PC-9 (cell line): ENCODE results near the gene PARP15. TPM values are rescaled to one million over a fixed set of nuclear protein-coding genes. Genes with fewer than 3 reads are reported as not detected.

ENCODE experiments used
- BruUV-seq: library from RNA; stranded (reverse); fragments of 400-500 nt; replicated peaks from 2 replicates; lab custom pipeline; 2021; lab: Mats Ljungman, UMichigan
- CTCF ChIA-PET: fragments of 300-600 bp; sonication (Branson Sonifier 250); formaldehyde crosslinking; loops from one replicate; lab custom pipeline; 2022; ENCODE audit warnings: antibody characterized with exemption; lab: Charles Lee
- POLR2A ChIA-PET: fragments of 300-600 bp; sonication (Branson Sonifier 250); formaldehyde crosslinking; loops from one replicate; lab custom pipeline; 2022; ENCODE audit warnings: antibody characterized with exemption; ENCODE audit not compliant: unreplicated experiment; lab: Charles Lee
- DNase-seq, 2 experiments: peaks; one replicate each; pipeline versions ENCODE4 v3.0.0 to v3.0.0-alpha.2; 2015 to 2022; ENCODE audit warnings: mixed read lengths in 1 of 2
- H2AFZ ChIP-seq: fragments of 200-600 bp; sonication (generic); 2 replicates; pipeline ENCODE4 v1.8.1; 2017; ENCODE audit warnings: antibody characterized with exemption
- H3F3A ChIP-seq: fragments of 200-600 bp; sonication (generic); 2 replicates; pipeline ENCODE4 v1.8.1; 2017; ENCODE audit warnings: antibody characterized with exemption, mild to moderate bottlenecking, low read depth; ENCODE audit not compliant: insufficient read depth
- H3K27ac ChIP-seq: fragments of 200-600 bp; sonication (generic); 2 replicates; pipeline ENCODE4 v1.6.1; 2016; ENCODE audit warnings: mixed run types
- H3K27me3 ChIP-seq: fragments of 200-600 bp; sonication (generic); 2 replicates; pipeline ENCODE4 v1.6.1; 2016; ENCODE audit warnings: low read depth, mixed run types; ENCODE audit not compliant: insufficient read depth
- H3K36me3 ChIP-seq: fragments of 200-600 bp; sonication (generic); 2 replicates; pipeline ENCODE4 v1.6.1; 2016; ENCODE audit warnings: low read depth, mixed run types
- H3K4me1 ChIP-seq: fragments of 200-600 bp; sonication (generic); replicated peaks from 2 replicates; pipeline ENCODE4 v1.6.1; 2016; ENCODE audit warnings: mixed run types; ENCODE audit not compliant: insufficient read depth
- H3K4me2 ChIP-seq: fragments of 200-600 bp; sonication (generic); 2 replicates; pipeline ENCODE4 v1.6.1; 2017; ENCODE audit warnings: mixed run types
- H3K4me3 ChIP-seq: fragments of 200-600 bp; sonication (generic); 2 replicates; pipeline ENCODE4 v1.6.1; 2016; ENCODE audit warnings: mixed run types
- H3K79me2 ChIP-seq: fragments of 200-600 bp; sonication (generic); 2 replicates; pipeline ENCODE4 v1.6.1; 2017; ENCODE audit warnings: low read depth, mixed run types
- H3K9me2 ChIP-seq: fragments of 200-600 bp; sonication (generic); 2 replicates; pipeline ENCODE4 v1.8.1; 2017; ENCODE audit warnings: mild to moderate bottlenecking; ENCODE audit not compliant: insufficient read depth
- H3K9me3 ChIP-seq: fragments of 200-600 bp; sonication (generic); 2 replicates; pipeline ENCODE4 v1.8.1; 2016; ENCODE audit warnings: low read depth; ENCODE audit not compliant: insufficient read depth
- H4K20me1 ChIP-seq: fragments of 200-600 bp; sonication (generic); 2 replicates; pipeline ENCODE4 v1.8.1; 2017; ENCODE audit not compliant: insufficient read depth
- EZH2 ChIP-seq: fragments of 200-600 bp; sonication (generic); IDR thresholded peaks from 2 replicates; pipeline ENCODE4 v1.8.0; 2017; ENCODE audit warnings: antibody characterized with exemption, low read depth
- intact Hi-C: fragments of 100-400 bp; cut with micrococcal nuclease; formaldehyde crosslinking; loops from one replicate; pipeline ENCODE4 v1.10.0; 2022; ENCODE audit not compliant: unreplicated experiment
- total RNA-seq: library from RNA; stranded (reverse); gene quantifications from 2 replicates; pipeline ENCODE4 v1.2.3, GENCODE V29; 2021
- TF ChIP-seq, protein P1 (sequence below): fragments of 200-600 bp; sonication (generic); conservative IDR thresholded peaks from 2 replicates; pipeline ENCODE4 v1.6.1; 2017; ENCODE audit warnings: mixed run types, antibody characterized with exemption, mild to moderate bottlenecking, moderate library complexity

Gene PARP15
- total RNA-seq, 1 experiment from 2014 or later: 0.07 TPM

DNA sequence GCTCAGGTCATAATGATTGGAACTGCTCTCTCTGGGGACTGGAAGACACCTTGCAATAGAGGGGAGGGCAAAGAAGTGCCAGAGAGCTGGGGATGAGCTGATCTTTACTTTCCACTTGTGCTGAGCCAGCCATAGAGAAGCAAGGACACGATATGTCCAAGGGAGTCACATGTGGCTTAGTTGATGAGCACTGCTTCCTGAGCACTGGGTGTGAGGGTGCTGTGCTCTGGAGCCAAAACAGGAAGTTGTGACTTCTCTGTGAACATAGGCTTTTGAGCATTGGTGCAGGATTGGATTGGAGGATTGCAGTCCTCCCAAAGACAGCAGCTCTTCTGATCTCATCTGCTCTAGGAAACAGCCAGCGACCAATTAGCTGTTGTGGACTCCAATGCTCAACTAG is 109.8 kb downstream of the PARP15 start:
- CTCF ChIA-PET: interaction anchor here (0.6 kb wide), 1 partner anchor 338 kb away, joined by 4 read pairs; no protein-coding TSS in a partner anchor
- Histone ChIP-seq H3K79me2 (no peaks in the 10 kb centered on the region), H3K9me2 (no peaks in the 10 kb centered on the region), H4K20me1 (no peaks in the 10 kb centered on the region), H3K9me3 (no peaks in the 10 kb centered on the region), H3F3A (no peaks in the 10 kb centered on the region), H3K27ac (no peak overlapping the region), H3K4me3 (no peak overlapping the region), H3K4me1 (no peaks in the 10 kb centered on the region), H2AFZ (no peak overlapping the region), H3K36me3 (no peaks in the 10 kb centered on the region), H3K4me2 (no peak overlapping the region), H3K27me3 (no peaks in the 10 kb centered on the region)
- no TSS peak for BruUV-seq
- DNase-seq: no peak
- POLR2A ChIA-PET: interaction anchor here (0.6 to 0.9 kb wide), 2 partner anchors 8 to 1898 kb away, joined by 3 to 6 read pairs; no protein-coding TSS in a partner anchor
- no peak for TF ChIP-seq EZH2
- TF ChIP-seq, protein P1, sequence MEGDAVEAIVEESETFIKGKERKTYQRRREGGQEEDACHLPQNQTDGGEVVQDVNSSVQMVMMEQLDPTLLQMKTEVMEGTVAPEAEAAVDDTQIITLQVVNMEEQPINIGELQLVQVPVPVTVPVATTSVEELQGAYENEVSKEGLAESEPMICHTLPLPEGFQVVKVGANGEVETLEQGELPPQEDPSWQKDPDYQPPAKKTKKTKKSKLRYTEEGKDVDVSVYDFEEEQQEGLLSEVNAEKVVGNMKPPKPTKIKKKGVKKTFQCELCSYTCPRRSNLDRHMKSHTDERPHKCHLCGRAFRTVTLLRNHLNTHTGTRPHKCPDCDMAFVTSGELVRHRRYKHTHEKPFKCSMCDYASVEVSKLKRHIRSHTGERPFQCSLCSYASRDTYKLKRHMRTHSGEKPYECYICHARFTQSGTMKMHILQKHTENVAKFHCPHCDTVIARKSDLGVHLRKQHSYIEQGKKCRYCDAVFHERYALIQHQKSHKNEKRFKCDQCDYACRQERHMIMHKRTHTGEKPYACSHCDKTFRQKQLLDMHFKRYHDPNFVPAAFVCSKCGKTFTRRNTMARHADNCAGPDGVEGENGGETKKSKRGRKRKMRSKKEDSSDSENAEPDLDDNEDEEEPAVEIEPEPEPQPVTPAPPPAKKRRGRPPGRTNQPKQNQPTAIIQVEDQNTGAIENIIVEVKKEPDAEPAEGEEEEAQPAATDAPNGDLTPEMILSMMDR: no peak
- intact Hi-C loops: no loop called here

Other genes starting within 250 kb of the PARP15 start
- gene MIX23, start 194.4 kb upstream of the PARP15 start, total RNA-seq: 44.8 and 63.6 TPM in 2 replicates
- gene FAM162A, start 193.5 kb upstream of the PARP15 start, total RNA-seq: 36.8 and 41.0 TPM in 2 replicates
- 4.5 and 5.8 TPM in 2 replicates for gene WDR5B, start 161.6 kb upstream of the PARP15 start, total RNA-seq
- 78.2 and 89.2 TPM in 2 replicates for gene KPNA1, start 62.7 kb upstream of the PARP15 start, total RNA-seq
- 15.0 and 21.1 TPM in 2 replicates for gene PARP9, start 13.3 kb upstream of the PARP15 start, total RNA-seq
- gene DTX3L, start 13.3 kb upstream of the PARP15 start, total RNA-seq: 30.0 and 41.7 TPM in 2 replicates
- 31.6 and 33.3 TPM in 2 replicates for gene PARP14, start 103.2 kb downstream of the PARP15 start, total RNA-seq
- 8.9 and 10.9 TPM in 2 replicates for gene HSPBAP1, start 216.2 kb downstream of the PARP15 start, total RNA-seq
- gene SLC49A4, start 217.4 kb downstream of the PARP15 start, total RNA-seq: 24.0 and 28.1 TPM in 2 replicates